Fibroblast of lung (primary cell): ENCODE results near the gene FOXS1.

ENCODE experiments used
- CTCF ChIP-seq, 2 donors: IDR thresholded peaks in 1 of 2; conservative IDR thresholded peaks in 1 of 2; 1 replicate in 1 of 2; 2 replicates in 1 of 2; pipeline ENCODE4 v1.5.1; 2011 to 2012; ENCODE audit warnings: low read length in 2 of 2, control low read depth in 1 of 2, inconsistent platforms in 1 of 2, low read depth in 1 of 2, mild to moderate bottlenecking in 1 of 2
- EZH2 ChIP-seq: IDR thresholded peaks from 2 replicates; pipeline ENCODE4 v1.5.1; 2012; ENCODE audit warnings: low read length, control low read depth, mild to moderate bottlenecking; ENCODE audit errors: missing control alignments

GRCh38 chr20:31851240-31851955, 6.0 kb upstream of the FOXS1 start:
- TF ChIP-seq CTCF (conservative IDR thresholded peaks at IDR 0.05 in 1 of 2, IDR thresholded peaks at IDR 0.05 in 1 of 2; ENCODE audit: low read depth in 1 of 2, low read length in 2 of 2) (no peak), EZH2 (no peak)
